MCF 10A (cell line): ENCODE data around the gene GRB14. TPM values are rescaled to one million over a fixed set of nuclear protein-coding genes. Genes with fewer than 3 reads are reported as not detected.

Experiments used
- BruUV-seq: library from RNA; stranded (reverse); fragments of 400-500 nt; replicated peaks from 2 replicates; lab custom pipeline; 2021; lab: Mats Ljungman, UMichigan
- CTCF ChIA-PET: fragments of 300-600 bp; sonication (Branson Sonifier 250); formaldehyde crosslinking; extraction: SDS; loops from one replicate; lab custom pipeline; 2021; ENCODE audit warnings: antibody characterized with exemption, inconsistent platforms; lab: Yijun Ruan, JAX
- POLR2A ChIA-PET: fragments of 300-600, 350-650 bp; sonication (Branson Sonifier 250); formaldehyde crosslinking; extraction: SDS; loops from one replicate; lab custom pipeline; 2020; ENCODE audit warnings: antibody characterized with exemption, inconsistent platforms; lab: Yijun Ruan, JAX
- DNase-seq: peaks from one replicate; pipeline ENCODE4 v3.0.0-alpha.2; 2018; ENCODE audit not compliant: unreplicated experiment
- H3K27ac Mint-ChIP-seq: one replicate; pipeline ENCODE4 v1.8.0; 2022; ENCODE audit warnings: mild to moderate bottlenecking, low read depth, mixed read lengths; ENCODE audit not compliant: unreplicated experiment
- H3K27me3 Mint-ChIP-seq: one replicate; pipeline ENCODE4 v1.8.0; 2022; ENCODE audit warnings: mixed read lengths; ENCODE audit not compliant: insufficient read depth, unreplicated experiment
- H3K36me3 Mint-ChIP-seq: one replicate; pipeline ENCODE4 v1.8.0; 2022; ENCODE audit warnings: mild to moderate bottlenecking, moderate library complexity, mixed read lengths; ENCODE audit not compliant: insufficient read depth, unreplicated experiment
- H3K4me1 Mint-ChIP-seq: one replicate; pipeline ENCODE4 v1.8.0; 2022; ENCODE audit warnings: mixed read lengths; ENCODE audit not compliant: insufficient read depth, unreplicated experiment
- H3K4me3 Mint-ChIP-seq: one replicate; pipeline ENCODE4 v1.8.0; 2022; ENCODE audit warnings: mild to moderate bottlenecking, moderate library complexity, mixed read lengths; ENCODE audit not compliant: unreplicated experiment
- H3K9me3 Mint-ChIP-seq: one replicate; pipeline ENCODE4 v1.8.0; 2022; ENCODE audit warnings: mixed read lengths; ENCODE audit not compliant: unreplicated experiment
- CTCF ChIP-seq: fragments of 200-600 bp; IDR thresholded peaks from one replicate; pipeline ENCODE4 v1.8.0; 2022; ENCODE audit warnings: antibody characterized with exemption, mild to moderate bottlenecking; ENCODE audit not compliant: unreplicated experiment
- intact Hi-C: fragments of 100-400 bp; cut with micrococcal nuclease; formaldehyde crosslinking; loops from 2 replicates; pipeline ENCODE4 v1.14.1; 2022
- total RNA-seq: library from RNA; stranded (reverse); gene quantifications from 2 replicates; pipeline ENCODE4 v1.2.3, GENCODE V29; 2022

GRB14 gene
- total RNA-seq, 1 experiment from 2014 or later: 2.0 TPM

- DNase-seq: no peak
- ChIA-PET CTCF (interaction anchor here (0.6 to 1.0 kb wide), 3 partner anchors 14 to 1295 kb away, joined by 3 to 4 read pairs (median 4); no protein-coding TSS in a partner anchor), POLR2A (interaction anchor here (0.6 kb wide), 2 partner anchors 282 to 1001 kb away, joined by 3 read pairs; no protein-coding TSS in a partner anchor)
- TF ChIP-seq CTCF: no peak
- no peak overlapping the region for H3K27ac Mint-ChIP-seq
- BruUV-seq: no TSS peak
- H3K36me3 Mint-ChIP-seq: no peaks in the 10 kb centered on the region
- H3K27me3 Mint-ChIP-seq: no peaks in the 10 kb centered on the region
- H3K9me3 Mint-ChIP-seq: no peaks in the 10 kb centered on the region
- H3K4me1 Mint-ChIP-seq: no peaks in the 10 kb centered on the region
- intact Hi-C loops: no loop called here
- H3K4me3 Mint-ChIP-seq: no peak overlapping the region
These were observed 171.0 kb downstream of the GRB14 start for GRCh38 chr2:164450278-164450677.

GRCh38 chr2:164449706-164450105, 171.6 kb downstream of the GRB14 start:
- H3K4me1 Mint-ChIP-seq: no peaks in the 10 kb centered on the region
- no peak for TF ChIP-seq CTCF
- no peak overlapping the region for H3K27ac Mint-ChIP-seq
- no peak overlapping the region for H3K4me3 Mint-ChIP-seq
- no peaks in the 10 kb centered on the region for H3K36me3 Mint-ChIP-seq
- H3K9me3 Mint-ChIP-seq: no peaks in the 10 kb centered on the region
- DNase-seq: no peak
- ChIA-PET CTCF (interaction anchor here (0.6 to 1.0 kb wide), 2 partner anchors 14 to 1295 kb away, joined by 3 to 4 read pairs; no protein-coding TSS in a partner anchor), POLR2A (interaction anchor here (0.6 kb wide), 2 partner anchors 281 to 1000 kb away, joined by 3 read pairs; no protein-coding TSS in a partner anchor)
- H3K27me3 Mint-ChIP-seq: no peaks in the 10 kb centered on the region
- no TSS peak for BruUV-seq
- intact Hi-C loops: no loop called here

GRCh38 chr2:164447660-164448059, 173.6 kb downstream of the GRB14 start:
- Mint-ChIP-seq H3K27me3 (no peaks in the 10 kb centered on the region), H3K27ac (no peak overlapping the region), H3K4me1 (no peaks in the 10 kb centered on the region), H3K4me3 (no peak overlapping the region), H3K36me3 (no peaks in the 10 kb centered on the region), H3K9me3 (no peaks in the 10 kb centered on the region)
- ChIA-PET POLR2A (no interaction called here), CTCF (no interaction called here)
- intact Hi-C loops: no loop called here
- no peak for DNase-seq
- TF ChIP-seq CTCF: no peak
- no TSS peak for BruUV-seq

Other genes starting within 250 kb of the GRB14 start
- 37.1 and 47.0 TPM in 2 replicates for gene COBLL1, start 220.3 kb upstream of the GRB14 start, total RNA-seq